Measurements from ENCODE around the gene CHI3L1. TPM values are rescaled to one million over a fixed set of nuclear protein-coding genes. Genes with fewer than 3 reads are reported as not detected.

The CHI3L1 gene
- total and polyA plus RNA-seq, 10 donors: 2.7 to 41.2 (median 15.5) TPM

DNA sequence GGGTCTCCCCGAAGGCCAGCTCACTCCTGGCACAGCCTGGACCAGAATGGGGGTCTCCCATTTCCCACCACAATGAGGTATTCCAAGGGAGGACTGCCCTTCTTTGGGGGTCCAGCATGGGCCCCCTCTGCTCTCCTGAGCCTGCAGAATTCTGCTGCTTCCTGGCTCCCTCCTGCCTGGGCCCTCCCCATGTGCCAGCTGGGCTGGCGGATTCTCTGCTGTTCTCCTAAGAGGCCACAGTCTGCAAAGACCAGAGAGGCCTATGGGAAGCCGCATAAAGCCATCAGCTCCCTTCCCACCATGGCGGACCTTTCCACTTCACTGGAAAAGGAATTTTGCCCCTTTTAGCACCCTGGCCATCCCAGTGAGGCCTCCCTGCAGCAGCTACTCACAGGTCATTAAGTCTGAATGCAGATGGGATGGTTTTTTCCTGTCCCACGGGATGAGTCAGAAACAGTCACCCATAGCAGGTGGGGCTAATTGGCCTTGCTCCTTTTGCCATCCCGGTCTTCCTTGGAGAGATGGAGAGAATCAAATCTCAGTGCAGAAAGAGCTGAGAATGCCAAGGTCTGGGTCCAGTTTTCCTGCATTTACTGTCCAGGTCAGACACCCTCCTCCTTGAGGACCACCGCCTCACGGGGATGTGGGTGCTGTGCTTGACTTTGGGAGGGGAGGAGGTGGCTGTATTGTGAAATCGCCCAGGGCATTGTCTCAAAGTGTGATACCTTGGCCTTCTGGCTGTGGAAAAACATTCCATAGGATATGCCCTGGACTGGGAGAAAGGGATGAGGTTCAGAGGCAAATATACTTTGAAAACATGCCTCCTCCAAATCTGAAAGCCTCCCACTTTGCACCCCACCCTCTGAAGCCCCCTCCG, 34.1 kb downstream of the CHI3L1 start:
- H3K36me3 ChIP-seq: no peaks in the 10 kb centered on the region
- DNase-seq: no peak
- peaks cover 0 to 34% (median 18%) of the 10 kb centered on the region in 6 donors for H3K4me1 ChIP-seq
- no peak for TF ChIP-seq POLR2A (IDR thresholded peaks at IDR 0.05)
- TF ChIP-seq, protein P1, sequence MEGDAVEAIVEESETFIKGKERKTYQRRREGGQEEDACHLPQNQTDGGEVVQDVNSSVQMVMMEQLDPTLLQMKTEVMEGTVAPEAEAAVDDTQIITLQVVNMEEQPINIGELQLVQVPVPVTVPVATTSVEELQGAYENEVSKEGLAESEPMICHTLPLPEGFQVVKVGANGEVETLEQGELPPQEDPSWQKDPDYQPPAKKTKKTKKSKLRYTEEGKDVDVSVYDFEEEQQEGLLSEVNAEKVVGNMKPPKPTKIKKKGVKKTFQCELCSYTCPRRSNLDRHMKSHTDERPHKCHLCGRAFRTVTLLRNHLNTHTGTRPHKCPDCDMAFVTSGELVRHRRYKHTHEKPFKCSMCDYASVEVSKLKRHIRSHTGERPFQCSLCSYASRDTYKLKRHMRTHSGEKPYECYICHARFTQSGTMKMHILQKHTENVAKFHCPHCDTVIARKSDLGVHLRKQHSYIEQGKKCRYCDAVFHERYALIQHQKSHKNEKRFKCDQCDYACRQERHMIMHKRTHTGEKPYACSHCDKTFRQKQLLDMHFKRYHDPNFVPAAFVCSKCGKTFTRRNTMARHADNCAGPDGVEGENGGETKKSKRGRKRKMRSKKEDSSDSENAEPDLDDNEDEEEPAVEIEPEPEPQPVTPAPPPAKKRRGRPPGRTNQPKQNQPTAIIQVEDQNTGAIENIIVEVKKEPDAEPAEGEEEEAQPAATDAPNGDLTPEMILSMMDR (IDR thresholded peaks at IDR 0.05 in 8 of 11, conservative IDR thresholded peaks at IDR 0.05 in 3 of 11): no peak
- no peak for TF ChIP-seq POLR2AphosphoS5 (IDR thresholded peaks at IDR 0.05)
- H3K27me3 ChIP-seq (replicated peaks in 1 of 7): peaks cover 0 to 71% (median 8%) of the 10 kb centered on the region in 7 donors
- intact Hi-C loops (cut with DNase I; ENCODE audit: low total_unique reads): no loop called here
- WGBS, 5 donors: 71 to 86% (median 78%) methylated on average over 9 to 10 of the region's 10 CpGs
- H3K4me3 ChIP-seq: no peak overlapping the region
- no peaks in the 10 kb centered on the region for H3K9me3 ChIP-seq
- H3K27ac ChIP-seq: peak overlapping the region in 2 of 8 donors; percentile 44 to 58

DNA sequence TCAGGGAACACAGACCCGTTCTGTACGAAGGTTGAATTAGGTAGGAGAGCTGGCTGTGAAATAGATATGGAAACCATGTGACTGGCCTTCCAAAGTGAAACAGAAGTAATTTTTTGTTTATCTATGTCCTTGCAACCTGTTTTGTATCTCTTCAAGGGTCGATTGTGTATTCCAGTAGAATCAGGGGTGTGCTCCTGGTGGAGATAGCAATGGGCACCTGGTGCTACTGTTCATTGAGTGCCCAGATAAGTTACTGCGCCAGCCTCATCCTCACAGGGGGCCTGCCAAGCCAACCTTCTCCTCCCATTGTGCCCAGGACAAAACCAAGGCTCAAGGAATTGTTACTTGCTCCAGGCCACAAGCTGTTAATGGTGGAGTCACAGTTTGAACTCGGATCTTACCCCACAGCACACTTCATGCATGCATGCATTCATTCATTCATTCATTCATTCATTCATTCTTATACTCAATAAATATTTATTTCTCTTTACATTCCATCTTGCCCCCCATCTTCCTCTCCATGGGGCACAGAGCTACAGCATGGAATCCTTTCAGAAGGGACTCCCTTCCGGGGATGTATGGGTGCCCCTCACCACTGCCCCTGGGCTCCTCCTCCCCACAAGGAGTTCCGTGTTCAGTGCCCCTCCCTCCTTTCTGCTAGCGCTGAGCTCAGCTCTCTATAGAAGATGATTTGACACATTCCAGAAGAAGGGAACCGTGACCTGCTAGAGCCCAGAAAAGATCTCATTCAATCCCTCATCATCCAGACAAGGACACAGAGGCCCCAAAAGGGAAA, 34.9 kb downstream of the CHI3L1 start:
- TF ChIP-seq POLR2AphosphoS5 (IDR thresholded peaks at IDR 0.05): no peak
- no peak for TF ChIP-seq POLR2A (IDR thresholded peaks at IDR 0.05)
- TF ChIP-seq, protein P1 (IDR thresholded peaks at IDR 0.05 in 8 of 11, conservative IDR thresholded peaks at IDR 0.05 in 3 of 11): no peak
- Histone ChIP-seq H3K27me3 (replicated peaks in 1 of 7) (peaks cover 0 to 66% (median 6%) of the 10 kb centered on the region in 7 donors), H3K9me3 (no peaks in the 10 kb centered on the region), H3K36me3 (no peaks in the 10 kb centered on the region), H3K27ac (peak overlapping the region in 1 of 8 donors; percentile 16), H3K4me1 (peaks cover 0 to 34% (median 18%) of the 10 kb centered on the region in 6 donors), H3K4me3 (no peak overlapping the region)
- WGBS, 5 donors: 67 to 81% (median 73%) methylated on average over 9 of the region's 9 CpGs
- no peak for DNase-seq
- intact Hi-C loops (cut with DNase I; ENCODE audit: low total_unique reads): no loop called here

DNA sequence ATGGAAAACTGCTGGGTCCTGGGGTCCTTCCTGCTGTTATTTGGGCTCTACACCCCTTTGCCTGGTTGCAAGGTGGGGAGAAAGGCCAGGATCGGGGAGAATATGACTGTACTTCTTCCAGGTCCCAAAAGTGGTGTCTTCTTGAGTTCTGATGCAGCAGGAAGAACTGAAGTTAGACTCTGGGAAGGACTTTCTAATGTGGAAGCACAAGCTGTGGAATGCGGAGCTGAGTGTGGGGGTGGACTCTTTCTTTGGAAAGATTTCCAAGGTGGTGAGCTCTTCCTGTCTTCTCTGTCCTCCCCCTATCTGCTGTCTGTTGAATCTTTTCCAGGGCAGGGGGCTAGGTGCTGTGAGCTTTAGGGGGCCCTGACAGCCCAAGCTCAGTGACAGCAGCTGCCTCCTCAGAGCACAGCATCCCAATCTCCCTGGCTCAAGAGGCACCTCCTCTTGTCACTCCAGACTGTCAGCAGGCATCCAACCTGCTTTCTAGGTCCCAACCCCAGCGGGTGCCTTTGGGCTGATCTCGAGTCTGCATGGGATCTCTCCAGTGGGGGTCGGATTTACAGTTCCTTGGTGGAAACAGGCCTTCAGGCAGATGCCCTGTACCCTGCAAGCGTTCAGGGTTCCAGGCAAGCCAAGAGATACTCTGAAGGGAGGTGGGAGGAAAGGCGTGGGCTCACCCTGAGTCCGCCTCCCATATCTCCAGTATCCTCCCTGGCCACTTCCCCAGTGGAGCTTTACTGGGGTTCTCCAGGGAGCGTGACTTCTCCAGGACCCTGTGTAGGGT, 35.8 kb downstream of the CHI3L1 start:
- intact Hi-C loops (cut with DNase I; ENCODE audit: low total_unique reads): no loop called here
- no peak overlapping the region for H3K4me3 ChIP-seq
- TF ChIP-seq POLR2AphosphoS5 (IDR thresholded peaks at IDR 0.05) (no peak), POLR2A (IDR thresholded peaks at IDR 0.05) (no peak)
- TF ChIP-seq, protein P1 (IDR thresholded peaks at IDR 0.05 in 8 of 11, conservative IDR thresholded peaks at IDR 0.05 in 3 of 11): no peak
- H3K4me1 ChIP-seq: peaks cover 0 to 34% (median 18%) of the 10 kb centered on the region in 6 donors
- DNase-seq: no peak
- H3K9me3 ChIP-seq: no peaks in the 10 kb centered on the region
- peaks cover 0 to 57% (median 6%) of the 10 kb centered on the region in 7 donors for H3K27me3 ChIP-seq (replicated peaks in 1 of 7)
- 68 to 89% (median 72%) methylated on average over 8 to 9 of the region's 9 CpGs for WGBS, 5 donors
- H3K27ac ChIP-seq: peak overlapping the region in 1 of 8 donors; percentile 22
- no peaks in the 10 kb centered on the region for H3K36me3 ChIP-seq
